Esophagus mucosa (tissue), 1 donor: Measurements from ENCODE around the gene OTX1. TPM values are rescaled to one million over a fixed set of nuclear protein-coding genes. Genes with fewer than 3 reads are reported as not detected.
"Not testable (repeated sequence)": the region's sequence is repeated elsewhere in the genome, so short reads cannot be mapped to it uniquely, and the experiment has no call there.

ENCODE experiments used
- ATAC-seq: fragments of 200-7000 bp; cut with Tn5 transposase; one replicate; pipeline ENCODE4 v1.9.1; 2020
- total RNA-seq: library from RNA; stranded (reverse); gene quantifications from one replicate; pipeline ENCODE4 v1.2.4, GENCODE V29; 2023
- donor health status: DM: yes; HTN: yes; CAD: no.

The OTX1 gene
- total RNA-seq, 1 donor from 2014 or later: 1.8 TPM

GRCh38 chr2:63058921-63059792 is 8.5 kb downstream of the OTX1 start:
- ATAC-seq: peak; percentile 40

- ATAC-seq: peak; percentile 37
These were observed 9.3 kb downstream of the OTX1 start for GRCh38 chr2:63059793-63060471.

GRCh38 chr2:63060472-63060991 is 9.9 kb downstream of the OTX1 start:
- no peak for ATAC-seq

- ATAC-seq: no peak
These were observed 13.6 kb downstream of the OTX1 start for GRCh38 chr2:63064197-63064596.

GRCh38 chr2:63064661-63065060 is 14.0 kb downstream of the OTX1 start:
- no peak for ATAC-seq

GRCh38 chr2:63066265-63066664 is 15.6 kb downstream of the OTX1 start:
- ATAC-seq: no peak

GRCh38 chr2:63066838-63067237 is 16.2 kb downstream of the OTX1 start:
- ATAC-seq: no peak

- ATAC-seq: no peak
These were observed 21.0 kb downstream of the OTX1 start for GRCh38 chr2:63071664-63072063.

- no peak for ATAC-seq
These were observed 23.4 kb downstream of the OTX1 start for GRCh38 chr2:63073994-63074393.

- not testable (repeated sequence) for ATAC-seq
These were observed 23.8 kb downstream of the OTX1 start for GRCh38 chr2:63074399-63074798.

- ATAC-seq: peak; percentile 64
These were observed 28.4 kb downstream of the OTX1 start for GRCh38 chr2:63078852-63079606.

GRCh38 chr2:63081404-63081803 is 30.8 kb downstream of the OTX1 start:
- no peak for ATAC-seq

- ATAC-seq: no peak
These were observed 36.1 kb downstream of the OTX1 start for GRCh38 chr2:63086687-63087086.

- no peak for ATAC-seq
These were observed 41.8 kb downstream of the OTX1 start for GRCh38 chr2:63092401-63092800.

GRCh38 chr2:63092857-63093256 is 42.2 kb downstream of the OTX1 start:
- no peak for ATAC-seq

GRCh38 chr2:63093502-63093901 is 42.9 kb downstream of the OTX1 start:
- ATAC-seq: no peak

- no peak for ATAC-seq
These were observed 45.9 kb downstream of the OTX1 start for GRCh38 chr2:63096491-63096890.

- no peak for ATAC-seq
These were observed 48.4 kb downstream of the OTX1 start for GRCh38 chr2:63099032-63099431.

GRCh38 chr2:63101954-63102353 is 51.3 kb downstream of the OTX1 start:
- no peak for ATAC-seq

- ATAC-seq: no peak
These were observed 53.9 kb downstream of the OTX1 start for GRCh38 chr2:63104482-63104881.
